VCaP (cell line): ENCODE measurements around the gene CMTM4.

ENCODE experiments used
- H3K27ac ChIP-seq: fragments of 450-650 bp; 2 replicates; pipeline ENCODE4 v1.5.1; 2017
- CTCF ChIP-seq: fragments of 450-650 bp; conservative IDR thresholded peaks from 2 replicates; pipeline ENCODE4 v1.5.1; 2017; ENCODE audit warnings: mild to moderate bottlenecking, moderate library complexity

The CMTM4 gene

GRCh38 chr16:66717112-66717675, 20.7 kb upstream of the CMTM4 start:
- peak; percentile 45 for TF ChIP-seq CTCF
- H3K27ac ChIP-seq, result no peak overlapping the region

- H3K27ac ChIP-seq, result no peak overlapping the region
- no peak for TF ChIP-seq CTCF
Observed at GRCh38 chr16:66714654-66715307, 18.2 kb upstream of the CMTM4 start.

- no peak for TF ChIP-seq CTCF
- H3K27ac ChIP-seq, result no peak overlapping the region
Observed at GRCh38 chr16:66714062-66714461, 17.5 kb upstream of the CMTM4 start.

GRCh38 chr16:66713076-66713475, 16.5 kb upstream of the CMTM4 start:
- no peak for TF ChIP-seq CTCF
- no peak overlapping the region for H3K27ac ChIP-seq

- TF ChIP-seq CTCF, result no peak
- no peak overlapping the region for H3K27ac ChIP-seq
Observed at GRCh38 chr16:66712512-66712911, 16.0 kb upstream of the CMTM4 start.

- H3K27ac ChIP-seq, result no peak overlapping the region
- TF ChIP-seq CTCF, result no peak
Observed at GRCh38 chr16:66711581-66711980, 15.0 kb upstream of the CMTM4 start.

GRCh38 chr16:66706506-66706880, 9.9 kb upstream of the CMTM4 start:
- no peak overlapping the region for H3K27ac ChIP-seq
- no peak for TF ChIP-seq CTCF
